ENCODE measurements around the gene PLPP4.

PLPP4 gene

DNA sequence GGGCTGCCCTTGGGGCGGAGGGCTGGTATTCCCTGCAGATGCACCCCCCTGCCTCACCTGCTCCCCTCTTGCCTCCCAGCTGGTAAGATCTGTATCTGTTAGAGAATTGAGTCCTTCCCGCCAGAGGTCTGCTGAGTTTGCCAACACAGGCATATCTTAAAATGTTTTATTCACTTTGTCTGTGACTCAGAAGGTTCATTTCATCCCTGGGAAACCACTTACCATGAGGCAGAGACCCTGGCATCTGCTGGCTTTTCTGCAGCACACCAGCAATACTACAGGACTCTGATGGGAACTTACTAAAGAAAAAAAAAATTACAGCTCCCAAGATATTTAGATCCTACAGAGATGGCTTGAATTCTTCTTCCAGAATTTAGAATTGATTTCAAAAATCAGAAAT, 131.3 kb downstream of the PLPP4 start:
- DNase-seq (ENCODE audit: extremely low read depth, low read depth), result no peak
- TF ChIP-seq, protein P1, sequence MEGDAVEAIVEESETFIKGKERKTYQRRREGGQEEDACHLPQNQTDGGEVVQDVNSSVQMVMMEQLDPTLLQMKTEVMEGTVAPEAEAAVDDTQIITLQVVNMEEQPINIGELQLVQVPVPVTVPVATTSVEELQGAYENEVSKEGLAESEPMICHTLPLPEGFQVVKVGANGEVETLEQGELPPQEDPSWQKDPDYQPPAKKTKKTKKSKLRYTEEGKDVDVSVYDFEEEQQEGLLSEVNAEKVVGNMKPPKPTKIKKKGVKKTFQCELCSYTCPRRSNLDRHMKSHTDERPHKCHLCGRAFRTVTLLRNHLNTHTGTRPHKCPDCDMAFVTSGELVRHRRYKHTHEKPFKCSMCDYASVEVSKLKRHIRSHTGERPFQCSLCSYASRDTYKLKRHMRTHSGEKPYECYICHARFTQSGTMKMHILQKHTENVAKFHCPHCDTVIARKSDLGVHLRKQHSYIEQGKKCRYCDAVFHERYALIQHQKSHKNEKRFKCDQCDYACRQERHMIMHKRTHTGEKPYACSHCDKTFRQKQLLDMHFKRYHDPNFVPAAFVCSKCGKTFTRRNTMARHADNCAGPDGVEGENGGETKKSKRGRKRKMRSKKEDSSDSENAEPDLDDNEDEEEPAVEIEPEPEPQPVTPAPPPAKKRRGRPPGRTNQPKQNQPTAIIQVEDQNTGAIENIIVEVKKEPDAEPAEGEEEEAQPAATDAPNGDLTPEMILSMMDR (IDR thresholded peaks at IDR 0.05; ENCODE audit: low read depth, low read length), result no peak

DNA sequence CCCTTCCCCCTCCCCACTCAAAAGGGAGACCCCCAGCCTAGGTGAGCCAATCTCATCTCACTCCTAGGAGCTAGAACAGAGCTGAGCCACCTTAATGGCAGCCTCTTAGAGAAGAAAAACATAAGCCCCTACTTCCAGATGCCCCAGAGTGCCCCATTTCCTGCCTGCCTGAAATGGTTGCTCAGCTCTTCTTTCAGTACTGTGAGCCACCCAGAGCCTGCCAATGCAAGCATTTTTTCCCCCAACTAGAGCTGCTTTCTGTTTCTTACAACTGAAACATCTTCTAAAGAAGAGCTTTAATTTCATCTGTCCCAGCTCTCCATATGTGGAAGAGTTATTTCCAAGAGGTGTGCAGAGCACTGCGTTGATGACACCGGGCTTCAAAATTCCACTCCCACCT, 136.7 kb downstream of the PLPP4 start:
- TF ChIP-seq, protein P1 (IDR thresholded peaks at IDR 0.05; ENCODE audit: low read depth, low read length), result no peak
- DNase-seq (ENCODE audit: extremely low read depth, low read depth), result no peak

DNA sequence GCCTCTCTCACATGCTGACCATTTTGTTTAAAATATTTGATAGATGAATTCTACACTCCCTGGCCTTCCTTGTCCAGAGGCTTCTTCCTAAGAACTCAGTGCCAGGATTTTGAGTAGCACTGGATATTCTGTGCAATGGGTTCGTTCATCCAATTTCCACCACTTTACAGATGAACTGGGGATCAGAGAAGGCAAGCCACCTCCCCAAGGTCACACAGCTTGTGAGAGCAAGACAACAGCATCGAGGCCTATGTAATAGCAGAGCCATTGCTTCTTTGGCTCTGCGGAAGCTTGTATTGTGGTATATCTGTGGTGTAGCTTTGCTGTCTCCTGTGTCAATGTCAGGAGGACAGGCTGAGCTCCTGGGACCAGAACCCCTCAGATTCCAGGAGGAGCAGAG, 140.9 kb downstream of the PLPP4 start:
- TF ChIP-seq, protein P1 (IDR thresholded peaks at IDR 0.05; ENCODE audit: low read depth, low read length), result no peak
- no peak for DNase-seq (ENCODE audit: extremely low read depth, low read depth)

DNA sequence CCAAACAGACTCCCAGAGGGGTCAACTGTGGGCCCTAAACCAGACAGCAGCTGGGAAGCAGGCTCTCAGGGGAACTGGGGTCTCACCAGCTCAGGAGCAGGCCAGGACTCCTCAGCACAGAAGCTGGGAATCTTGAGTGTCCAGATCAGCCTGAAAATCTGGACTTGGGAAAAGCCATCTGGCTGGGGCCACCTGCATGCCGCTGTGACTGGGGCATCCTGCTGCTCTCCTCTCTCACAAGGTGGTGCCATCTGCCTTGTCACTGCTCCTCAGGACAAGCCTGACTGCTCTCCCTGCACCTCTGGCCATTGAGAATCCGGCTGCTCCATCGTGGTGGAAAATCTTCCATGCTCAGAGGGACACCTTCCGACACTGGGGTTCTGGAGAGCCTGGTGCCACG, 141.4 kb downstream of the PLPP4 start:
- TF ChIP-seq, protein P1 (IDR thresholded peaks at IDR 0.05; ENCODE audit: low read depth, low read length), result no peak
- DNase-seq (ENCODE audit: extremely low read depth, low read depth), result no peak

DNA sequence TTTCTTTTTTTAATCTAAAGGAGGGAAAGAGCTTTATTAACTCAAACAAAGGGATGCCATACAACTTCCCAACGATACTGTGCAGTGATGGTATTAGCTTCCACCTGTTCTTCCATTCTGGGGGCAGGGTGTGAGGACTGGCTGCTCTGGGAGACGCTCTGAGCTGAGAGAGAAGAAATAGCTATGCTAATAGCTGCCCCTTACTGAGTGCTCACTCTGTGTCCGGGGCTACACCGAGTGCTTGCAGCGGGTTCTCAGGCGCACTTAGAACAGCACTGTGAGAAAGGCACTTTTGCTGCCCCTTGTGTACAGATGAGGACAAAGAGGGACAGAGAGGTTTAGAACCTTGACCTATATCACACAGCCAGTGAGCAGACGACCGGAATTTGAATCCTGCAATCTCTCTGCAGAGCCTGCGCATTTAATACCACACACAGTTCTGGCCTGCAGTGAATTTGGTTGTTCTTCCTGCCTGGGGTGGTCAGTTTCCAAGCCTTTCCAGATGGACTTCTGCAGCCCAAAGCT, 142.2 kb downstream of the PLPP4 start:
- DNase-seq (ENCODE audit: extremely low read depth, low read depth), result no peak
- TF ChIP-seq, protein P1 (IDR thresholded peaks at IDR 0.05; ENCODE audit: low read depth, low read length), result no peak

DNA sequence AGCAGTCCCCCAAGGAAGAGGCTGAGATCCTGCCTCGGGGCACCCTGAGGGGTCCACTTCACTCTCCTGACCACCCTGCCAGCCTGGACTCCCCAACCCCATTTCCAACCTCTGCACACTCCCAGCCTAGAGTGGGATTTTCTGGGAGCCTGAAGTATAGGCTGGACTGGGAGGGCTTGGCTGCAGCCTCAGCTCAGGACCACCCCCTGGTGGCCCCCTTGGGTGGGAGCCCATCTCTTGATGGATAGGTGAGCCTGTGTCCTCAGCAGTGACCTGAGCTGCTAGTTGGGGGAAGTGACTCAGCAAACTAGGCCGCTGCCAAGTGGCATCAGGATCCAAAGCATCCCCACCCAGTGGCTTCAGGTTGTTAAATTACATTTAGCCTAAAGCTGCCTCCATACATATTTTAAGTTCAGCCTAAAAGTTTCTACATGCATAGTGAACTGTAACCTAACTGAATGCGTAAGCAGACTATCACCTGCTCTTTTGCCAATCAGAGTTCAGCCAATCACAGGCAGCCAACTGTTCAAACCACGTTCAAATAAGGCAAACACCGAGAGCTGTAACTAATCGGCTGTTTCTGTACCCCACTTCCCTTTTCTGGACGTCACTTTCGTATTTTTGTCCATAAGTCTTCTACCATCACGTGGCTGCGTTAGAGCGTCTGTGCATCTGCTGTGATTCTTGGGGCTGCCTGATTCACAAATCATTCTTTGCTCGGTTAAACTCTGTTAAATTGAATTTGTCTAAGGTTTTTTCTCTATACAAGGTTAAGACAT, 144.0 kb downstream of the PLPP4 start:
- TF ChIP-seq, protein P1 (IDR thresholded peaks at IDR 0.05; ENCODE audit: low read depth, low read length), result peak; percentile 13
- DNase-seq (ENCODE audit: extremely low read depth, low read depth), result no peak

DNA sequence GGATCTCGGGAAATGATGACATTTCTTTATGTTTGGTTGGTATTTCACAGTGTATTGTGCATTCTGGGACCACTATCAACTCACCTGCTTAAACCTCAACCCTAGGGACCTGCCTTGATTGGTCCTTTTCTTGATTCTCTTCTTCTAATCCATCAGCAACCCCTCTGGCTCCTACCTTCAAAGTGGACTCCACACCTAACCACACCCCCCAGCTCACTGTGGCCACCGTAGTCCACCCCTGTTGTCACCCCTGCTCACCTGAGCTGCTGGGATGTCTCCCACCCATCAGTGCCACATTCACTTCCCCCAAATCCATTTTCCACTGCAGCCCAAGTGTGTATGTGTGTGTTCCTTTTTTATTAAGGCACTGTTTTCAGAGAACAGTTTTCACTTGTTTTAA, 145.0 kb downstream of the PLPP4 start:
- DNase-seq (ENCODE audit: extremely low read depth, low read depth), result no peak
- TF ChIP-seq, protein P1 (IDR thresholded peaks at IDR 0.05; ENCODE audit: low read depth, low read length), result no peak

Measured in AG09319 (cell line).